ENCODE data around the gene TNFRSF14.

The TNFRSF14 gene

DNA sequence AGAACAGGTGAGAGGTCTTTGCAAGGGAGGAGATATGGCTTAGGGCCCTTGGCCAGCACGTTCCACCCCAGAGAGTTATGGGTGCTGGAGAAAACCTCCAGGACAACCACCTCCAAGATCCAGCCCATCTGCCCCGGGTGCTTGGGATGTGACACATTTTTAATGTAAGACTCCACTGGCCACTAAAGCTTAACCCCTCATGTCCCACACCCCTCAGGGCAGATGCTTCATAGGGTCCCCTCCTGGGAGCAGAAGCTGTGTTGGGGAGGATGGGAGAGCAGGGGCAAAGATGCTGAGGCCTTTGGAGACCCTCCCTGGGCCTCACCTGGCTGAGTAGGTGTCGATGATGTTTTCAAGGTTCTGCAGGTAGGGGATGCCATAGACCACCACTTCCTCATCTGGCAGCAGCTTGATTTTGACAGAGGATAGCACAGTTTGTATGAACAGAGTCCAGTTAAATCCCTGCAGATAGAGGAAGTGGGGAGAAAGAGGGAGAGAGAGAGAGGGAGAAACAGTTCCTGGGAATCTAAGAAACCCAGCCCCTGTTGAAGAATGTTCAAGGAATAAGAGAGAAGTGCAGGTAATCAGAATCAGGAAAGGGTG lies 42.3 kb downstream of the TNFRSF14 start:
- Histone ChIP-seq H3K27ac (replicated peaks) (no peak overlapping the region), H3K4me3 (replicated peaks; ENCODE audit: insufficient read depth, low read length) (no peak overlapping the region), H3K27me3 (ENCODE audit: insufficient read depth, poor library complexity, severe bottlenecking) (no peaks in the 10 kb centered on the region)
- TF ChIP-seq, protein P1, sequence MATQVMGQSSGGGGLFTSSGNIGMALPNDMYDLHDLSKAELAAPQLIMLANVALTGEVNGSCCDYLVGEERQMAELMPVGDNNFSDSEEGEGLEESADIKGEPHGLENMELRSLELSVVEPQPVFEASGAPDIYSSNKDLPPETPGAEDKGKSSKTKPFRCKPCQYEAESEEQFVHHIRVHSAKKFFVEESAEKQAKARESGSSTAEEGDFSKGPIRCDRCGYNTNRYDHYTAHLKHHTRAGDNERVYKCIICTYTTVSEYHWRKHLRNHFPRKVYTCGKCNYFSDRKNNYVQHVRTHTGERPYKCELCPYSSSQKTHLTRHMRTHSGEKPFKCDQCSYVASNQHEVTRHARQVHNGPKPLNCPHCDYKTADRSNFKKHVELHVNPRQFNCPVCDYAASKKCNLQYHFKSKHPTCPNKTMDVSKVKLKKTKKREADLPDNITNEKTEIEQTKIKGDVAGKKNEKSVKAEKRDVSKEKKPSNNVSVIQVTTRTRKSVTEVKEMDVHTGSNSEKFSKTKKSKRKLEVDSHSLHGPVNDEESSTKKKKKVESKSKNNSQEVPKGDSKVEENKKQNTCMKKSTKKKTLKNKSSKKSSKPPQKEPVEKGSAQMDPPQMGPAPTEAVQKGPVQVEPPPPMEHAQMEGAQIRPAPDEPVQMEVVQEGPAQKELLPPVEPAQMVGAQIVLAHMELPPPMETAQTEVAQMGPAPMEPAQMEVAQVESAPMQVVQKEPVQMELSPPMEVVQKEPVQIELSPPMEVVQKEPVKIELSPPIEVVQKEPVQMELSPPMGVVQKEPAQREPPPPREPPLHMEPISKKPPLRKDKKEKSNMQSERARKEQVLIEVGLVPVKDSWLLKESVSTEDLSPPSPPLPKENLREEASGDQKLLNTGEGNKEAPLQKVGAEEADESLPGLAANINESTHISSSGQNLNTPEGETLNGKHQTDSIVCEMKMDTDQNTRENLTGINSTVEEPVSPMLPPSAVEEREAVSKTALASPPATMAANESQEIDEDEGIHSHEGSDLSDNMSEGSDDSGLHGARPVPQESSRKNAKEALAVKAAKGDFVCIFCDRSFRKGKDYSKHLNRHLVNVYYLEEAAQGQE (IDR thresholded peaks at IDR 0.05; ENCODE audit: insufficient replicate concordance, low read depth), result no peak
- TF ChIP-seq GABPA (IDR thresholded peaks at IDR 0.05; ENCODE audit: low read depth) (no peak), SPI1 (IDR thresholded peaks at IDR 0.05; ENCODE audit: borderline replicate concordance, low read depth) (no peak), POLR2AphosphoS5 (IDR thresholded peaks at IDR 0.05; ENCODE audit: low read depth) (no peak)
- TF ChIP-seq, protein P2, sequence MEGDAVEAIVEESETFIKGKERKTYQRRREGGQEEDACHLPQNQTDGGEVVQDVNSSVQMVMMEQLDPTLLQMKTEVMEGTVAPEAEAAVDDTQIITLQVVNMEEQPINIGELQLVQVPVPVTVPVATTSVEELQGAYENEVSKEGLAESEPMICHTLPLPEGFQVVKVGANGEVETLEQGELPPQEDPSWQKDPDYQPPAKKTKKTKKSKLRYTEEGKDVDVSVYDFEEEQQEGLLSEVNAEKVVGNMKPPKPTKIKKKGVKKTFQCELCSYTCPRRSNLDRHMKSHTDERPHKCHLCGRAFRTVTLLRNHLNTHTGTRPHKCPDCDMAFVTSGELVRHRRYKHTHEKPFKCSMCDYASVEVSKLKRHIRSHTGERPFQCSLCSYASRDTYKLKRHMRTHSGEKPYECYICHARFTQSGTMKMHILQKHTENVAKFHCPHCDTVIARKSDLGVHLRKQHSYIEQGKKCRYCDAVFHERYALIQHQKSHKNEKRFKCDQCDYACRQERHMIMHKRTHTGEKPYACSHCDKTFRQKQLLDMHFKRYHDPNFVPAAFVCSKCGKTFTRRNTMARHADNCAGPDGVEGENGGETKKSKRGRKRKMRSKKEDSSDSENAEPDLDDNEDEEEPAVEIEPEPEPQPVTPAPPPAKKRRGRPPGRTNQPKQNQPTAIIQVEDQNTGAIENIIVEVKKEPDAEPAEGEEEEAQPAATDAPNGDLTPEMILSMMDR (IDR thresholded peaks at IDR 0.05; ENCODE audit: insufficient read depth, low read length), result no peak
- no peak for DNase-seq (ENCODE audit: low read depth in 1 of 2, low spot score in 1 of 2)

DNA sequence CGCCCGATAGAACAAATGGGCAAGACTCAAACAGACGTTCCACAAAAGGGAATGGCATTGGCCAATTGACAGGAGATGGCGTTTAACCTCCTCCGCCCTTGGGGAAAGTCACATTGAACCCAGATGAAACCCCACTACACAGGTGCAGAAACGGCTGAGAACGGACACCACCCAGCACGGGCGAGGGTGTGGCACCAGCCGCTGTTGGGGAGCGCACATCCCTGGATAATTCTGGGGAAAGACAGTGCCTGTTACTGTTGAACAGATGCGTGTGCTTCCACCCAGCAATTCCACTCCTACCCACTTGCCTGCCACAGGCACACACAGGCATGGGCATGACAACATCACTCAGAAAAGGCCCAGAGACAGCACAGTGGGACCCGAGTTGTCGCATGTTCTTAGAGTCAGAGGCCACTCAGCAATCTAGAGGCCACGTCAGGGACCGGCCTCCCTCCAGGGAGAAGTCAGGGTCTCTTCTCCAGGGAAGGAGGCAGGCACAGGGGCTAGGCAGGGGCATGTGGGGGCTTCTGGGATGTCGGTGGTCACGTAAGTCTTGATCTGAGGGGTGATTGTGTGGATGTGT lies 45.6 kb downstream of the TNFRSF14 start:
- no peak for DNase-seq (ENCODE audit: low read depth in 1 of 2, low spot score in 1 of 2)
- Histone ChIP-seq H3K4me3 (replicated peaks; ENCODE audit: insufficient read depth, low read length) (no peak overlapping the region), H3K27me3 (ENCODE audit: insufficient read depth, poor library complexity, severe bottlenecking) (no peaks in the 10 kb centered on the region), H3K27ac (replicated peaks) (no peak overlapping the region)
- TF ChIP-seq SPI1 (IDR thresholded peaks at IDR 0.05; ENCODE audit: borderline replicate concordance, low read depth) (no peak), POLR2AphosphoS5 (IDR thresholded peaks at IDR 0.05; ENCODE audit: low read depth) (no peak)

DNA sequence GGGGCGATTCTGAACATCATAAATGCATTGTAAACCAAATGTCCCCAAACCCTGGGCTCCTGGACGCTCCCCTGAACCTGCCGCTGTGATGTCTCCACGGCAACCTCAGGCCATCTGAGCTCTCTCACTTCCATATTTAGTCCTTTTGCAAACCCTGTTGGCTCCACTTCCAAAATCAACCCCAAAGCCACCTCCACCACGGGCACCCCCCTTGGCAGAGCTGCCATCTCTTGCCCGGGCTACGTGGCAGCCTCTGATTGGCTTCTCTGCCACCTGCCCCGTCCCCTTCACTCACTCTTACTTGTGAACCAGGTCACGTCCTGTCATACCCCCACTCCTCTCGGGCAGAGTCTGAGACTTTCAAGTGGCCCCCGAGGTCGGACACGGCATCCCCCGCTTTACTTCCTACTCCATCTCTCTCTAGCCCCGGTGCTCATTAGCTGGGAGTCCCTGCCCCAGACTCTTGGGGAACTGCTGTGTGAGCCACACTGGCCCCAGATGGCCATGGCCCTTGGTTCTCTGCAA lies 46.2 kb downstream of the TNFRSF14 start:
- no peak for TF ChIP-seq GABPA (IDR thresholded peaks at IDR 0.05; ENCODE audit: low read depth)
- TF ChIP-seq, protein P2 (IDR thresholded peaks at IDR 0.05; ENCODE audit: insufficient read depth, low read length), result no peak
- no peak for TF ChIP-seq POLR2AphosphoS5 (IDR thresholded peaks at IDR 0.05; ENCODE audit: low read depth)
- TF ChIP-seq, protein P1 (IDR thresholded peaks at IDR 0.05; ENCODE audit: insufficient replicate concordance, low read depth), result no peak
- no peak for TF ChIP-seq SPI1 (IDR thresholded peaks at IDR 0.05; ENCODE audit: borderline replicate concordance, low read depth)
- DNase-seq (ENCODE audit: low read depth in 1 of 2, low spot score in 1 of 2), result no peak
- no peaks in the 10 kb centered on the region for H3K27me3 ChIP-seq (ENCODE audit: insufficient read depth, poor library complexity, severe bottlenecking)

DNA sequence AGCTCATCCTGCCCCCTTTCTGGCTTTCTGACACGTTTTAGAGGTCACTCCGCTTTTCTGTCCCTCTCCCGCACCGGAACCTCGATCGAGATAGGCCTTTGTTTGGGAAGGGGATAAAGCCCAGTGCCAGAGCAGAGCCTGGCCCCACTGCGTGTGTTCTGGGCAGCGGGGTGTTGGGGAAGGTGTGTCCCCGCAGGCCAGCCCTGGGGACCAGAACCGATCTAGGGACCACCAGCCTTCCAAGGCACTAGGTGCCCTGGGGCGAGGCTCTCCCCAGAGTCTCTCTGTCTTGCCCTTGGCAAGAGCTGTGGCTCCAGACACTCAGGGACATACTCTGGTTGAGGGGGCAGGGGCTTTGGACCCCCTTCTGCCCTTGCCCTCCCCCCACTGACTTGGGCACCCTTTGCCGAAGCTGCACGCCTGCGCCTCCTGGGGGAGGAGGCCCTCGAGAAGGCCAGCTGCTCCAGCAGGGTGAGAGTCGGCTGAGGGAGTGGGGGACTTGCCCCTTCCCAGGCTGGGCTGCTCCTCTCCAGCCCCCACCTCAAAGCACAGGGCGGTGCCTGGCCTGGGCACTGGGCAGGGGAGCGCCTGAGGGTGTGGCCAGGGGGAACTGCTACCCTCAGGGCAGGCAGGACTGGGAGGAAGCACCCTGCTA lies 46.8 kb downstream of the TNFRSF14 start:
- Histone ChIP-seq H3K27me3 (ENCODE audit: insufficient read depth, poor library complexity, severe bottlenecking) (no peaks in the 10 kb centered on the region), H3K27ac (replicated peaks) (no peak overlapping the region), H3K4me3 (replicated peaks; ENCODE audit: insufficient read depth, low read length) (no peak overlapping the region)
- DNase-seq (ENCODE audit: low read depth in 1 of 2, low spot score in 1 of 2), result no peak
- TF ChIP-seq, protein P2 (IDR thresholded peaks at IDR 0.05; ENCODE audit: insufficient read depth, low read length), result no peak
- TF ChIP-seq SPI1 (IDR thresholded peaks at IDR 0.05; ENCODE audit: borderline replicate concordance, low read depth) (no peak), GABPA (IDR thresholded peaks at IDR 0.05; ENCODE audit: low read depth) (no peak), POLR2AphosphoS5 (IDR thresholded peaks at IDR 0.05; ENCODE audit: low read depth) (no peak)
- TF ChIP-seq, protein P1 (IDR thresholded peaks at IDR 0.05; ENCODE audit: insufficient replicate concordance, low read depth), result no peak

More for the DNA sequence above, 46.2 kb downstream of the TNFRSF14 start:
- H3K4me3 ChIP-seq (replicated peaks; ENCODE audit: insufficient read depth, low read length), result no peak overlapping the region
- H3K27ac ChIP-seq (replicated peaks), result no peak overlapping the region

Data from HL-60 (cell line).